SK-MEL-5 (cell line): ENCODE measurements around the gene PLA2G2E. TPM values are rescaled to one million over a fixed set of nuclear protein-coding genes. Genes with fewer than 3 reads are reported as not detected.
"Not testable (repeated sequence)": the region's sequence is repeated elsewhere in the genome, so short reads cannot be mapped to it uniquely, and the experiment has no call there.

Experiments used
- DNase-seq: peaks from one replicate; pipeline ENCODE4 v3.0.0-alpha.2; 2016; ENCODE audit warnings: low read depth, low spot score
- in situ Hi-C: cut with HindIII; loops from 2 replicates; pipeline ENCODE4 v1.10.0; 2016; ENCODE audit warnings: low sequenced_read_pairs, high pct_unique_total_duplicates, low pct_unique_long_range_greater_than_20kb
- total RNA-seq: library from RNA; depleted of rRNA; stranded (reverse); fragments of >200 nt; shearing (Covaris generic); gene quantifications from 2 replicates; pipeline ENCODE4 v1.2.3, GENCODE V29; 2014

Gene PLA2G2E
- total RNA-seq, 1 experiment from 2014 or later = not detected

- no peak for DNase-seq
- in situ Hi-C loops = no loop called here
Observed at GRCh38 chr1:19940486-19941205, 17.2 kb upstream of the PLA2G2E start.

- peak; percentile 17 for DNase-seq
- in situ Hi-C loops = no loop called here
Observed at GRCh38 chr1:19938472-19938871, 15.1 kb upstream of the PLA2G2E start.

- DNase-seq = no peak
- in situ Hi-C loops = no loop called here
Observed at GRCh38 chr1:19936061-19936750, 12.8 kb upstream of the PLA2G2E start.

GRCh38 chr1:19934336-19934735 lies 10.9 kb upstream of the PLA2G2E start:
- in situ Hi-C loops = no loop called here
- DNase-seq = no peak

GRCh38 chr1:19932866-19933265 lies 9.4 kb upstream of the PLA2G2E start:
- DNase-seq = no peak
- in situ Hi-C loops = no loop called here

GRCh38 chr1:19927130-19927421 lies 3.7 kb upstream of the PLA2G2E start:
- DNase-seq, in situ Hi-C loops: not testable (repeated sequence)

- in situ Hi-C loops = no loop called here
- DNase-seq = no peak
Observed at GRCh38 chr1:19926296-19927129, 3.1 kb upstream of the PLA2G2E start.

- DNase-seq = no peak
- in situ Hi-C loops = no loop called here
Observed at GRCh38 chr1:19925342-19926070, 2.1 kb upstream of the PLA2G2E start.

- no peak for DNase-seq
- in situ Hi-C loops = no loop called here
Observed at GRCh38 chr1:19923953-19924346, 533 bp upstream of the PLA2G2E start.

GRCh38 chr1:19922015-19922688 lies 1.3 kb downstream of the PLA2G2E start:
- in situ Hi-C loops = no loop called here
- DNase-seq = no peak

GRCh38 chr1:19921310-19921709 lies 2.1 kb downstream of the PLA2G2E start:
- in situ Hi-C loops = no loop called here
- DNase-seq = no peak

- in situ Hi-C loops = no loop called here
- DNase-seq = no peak
Observed at GRCh38 chr1:19920132-19920710, 3.2 kb downstream of the PLA2G2E start.

- peak; percentile 81 for DNase-seq
- in situ Hi-C loops = no loop called here
Observed at GRCh38 chr1:19918057-19918456, 5.4 kb downstream of the PLA2G2E start.

GRCh38 chr1:19910650-19911049 lies 12.8 kb downstream of the PLA2G2E start:
- in situ Hi-C loops = no loop called here
- DNase-seq = no peak

GRCh38 chr1:19909971-19910370 lies 13.4 kb downstream of the PLA2G2E start:
- DNase-seq = no peak
- in situ Hi-C loops = no loop called here

- in situ Hi-C loops = no loop called here
- DNase-seq = no peak
Observed at GRCh38 chr1:19909392-19909791, 14.0 kb downstream of the PLA2G2E start.

GRCh38 chr1:19907456-19907855 lies 16.0 kb downstream of the PLA2G2E start:
- DNase-seq = no peak
- in situ Hi-C loops = no loop called here
